GM12874 (cell line): ENCODE measurements around the gene CPM.
A peak's percentile ranks its signal among the peaks of the same experiment; 100 is the strongest.

ENCODE experiments used
- CTCF ChIP-seq: IDR thresholded peaks from 2 replicates; pipeline ENCODE4 v1.5.1; 2011; ENCODE audit warnings: low read depth, mild to moderate bottlenecking, control low read depth, low read length, moderate library complexity; ENCODE audit not compliant: insufficient read depth

The CPM gene

DNA sequence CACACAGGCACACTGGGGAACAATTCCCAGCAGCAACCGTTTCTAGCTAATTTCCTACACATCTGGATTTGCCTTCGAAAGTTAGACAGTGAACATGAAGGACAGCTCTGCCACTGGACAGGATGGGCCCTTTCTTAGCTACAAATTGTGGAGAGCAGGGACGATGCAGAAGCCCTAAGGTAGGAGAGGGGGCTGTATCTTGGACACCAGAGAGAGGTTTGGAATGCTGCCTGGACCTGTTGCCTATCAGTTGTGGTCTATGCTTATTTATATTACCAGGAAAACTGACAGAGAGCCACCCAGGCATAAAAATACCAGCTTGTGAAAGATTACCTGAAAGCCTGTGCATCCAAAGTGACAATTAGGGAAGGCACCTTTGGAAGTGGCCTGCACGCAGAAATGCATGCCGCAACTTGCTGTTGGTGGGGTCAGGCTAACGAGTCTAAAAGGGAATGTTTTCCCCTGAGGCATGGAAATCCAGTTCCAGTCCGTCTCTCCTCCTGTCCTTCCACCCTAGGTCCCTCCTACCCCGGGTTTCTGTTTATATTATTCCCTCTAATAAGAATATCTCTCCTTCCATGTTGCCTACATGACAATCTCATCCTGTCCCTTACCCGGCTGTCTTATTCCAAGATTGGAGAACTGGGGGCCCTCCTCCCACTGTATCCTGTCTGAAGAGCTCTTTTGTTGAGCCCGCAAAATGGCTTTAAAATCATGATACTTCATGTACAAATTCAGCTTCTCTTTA, 64.8 kb downstream of the CPM start:
- TF ChIP-seq CTCF = no peak

DNA sequence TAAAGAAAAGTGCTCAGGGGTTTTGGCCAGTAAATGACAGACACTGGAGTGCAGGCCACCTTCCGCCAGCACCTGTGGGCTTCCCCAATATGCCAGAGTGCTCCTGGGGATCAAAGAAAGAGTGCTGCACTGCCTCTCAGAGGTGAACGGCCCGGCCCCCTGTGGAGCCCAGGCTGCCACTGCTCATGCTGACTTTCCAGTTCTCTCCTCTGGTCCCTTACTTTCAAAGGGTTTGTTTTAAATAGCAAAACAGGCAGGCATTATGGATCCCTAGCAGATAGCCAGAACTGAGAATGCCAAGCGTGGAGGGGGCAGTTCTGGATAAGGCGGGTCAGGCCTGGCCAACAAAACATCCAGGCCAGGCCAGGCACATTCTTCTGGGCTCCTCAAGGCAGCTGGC, 65.4 kb downstream of the CPM start:
- no peak for TF ChIP-seq CTCF

DNA sequence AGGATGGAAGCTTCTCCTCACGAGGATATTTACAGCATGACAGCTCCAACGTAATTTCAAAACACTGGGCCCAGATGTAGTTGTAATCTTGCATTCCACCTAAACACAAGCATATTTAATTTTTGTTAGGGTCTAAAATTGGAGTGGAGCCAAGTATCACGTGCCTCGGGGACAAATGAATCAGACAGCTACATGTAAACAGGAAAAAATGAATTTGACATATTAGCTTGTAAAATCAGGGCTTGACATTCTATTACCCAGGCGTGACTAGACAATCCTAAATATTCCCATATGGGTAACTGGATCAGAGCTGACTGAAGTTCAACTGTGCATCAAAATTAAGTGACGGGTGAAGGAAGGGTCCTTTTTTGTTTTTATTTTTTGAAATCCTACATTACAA, 66.0 kb downstream of the CPM start:
- no peak for TF ChIP-seq CTCF

DNA sequence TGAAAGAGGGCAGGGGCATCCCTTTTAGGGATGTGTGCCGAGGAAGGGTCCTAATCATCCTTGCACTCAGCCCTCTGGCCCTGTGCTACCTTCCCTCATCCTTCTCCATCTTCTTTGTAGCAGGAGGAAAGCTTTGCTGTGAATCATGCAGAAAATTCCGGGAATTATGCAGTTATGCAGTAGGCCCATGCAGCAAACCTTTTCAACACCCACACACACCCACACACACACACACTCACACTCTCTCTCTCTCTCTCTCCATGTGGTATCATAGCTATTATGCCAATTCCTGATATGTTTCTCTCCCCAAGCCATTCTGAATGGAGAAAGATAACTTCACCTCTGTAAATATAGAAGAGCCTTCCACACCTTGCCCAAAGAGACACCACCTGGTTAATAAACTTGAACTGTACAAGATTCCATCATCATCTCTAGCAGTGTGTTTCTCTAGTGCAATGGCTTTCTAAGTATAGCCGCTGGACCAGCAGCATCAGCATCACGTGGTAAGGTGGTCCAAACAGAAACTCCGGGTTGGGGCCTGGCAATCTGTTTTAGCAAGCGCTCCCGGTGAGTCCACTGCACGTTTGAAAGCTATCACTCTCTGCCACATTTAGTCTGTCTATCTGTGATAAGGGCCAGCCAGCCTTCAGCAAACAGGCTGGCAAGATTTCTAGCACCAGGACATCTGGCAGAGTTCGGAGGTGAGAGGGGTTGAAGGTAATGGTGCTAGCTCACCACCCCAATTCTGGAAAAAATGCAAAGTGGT, 67.4 kb downstream of the CPM start:
- TF ChIP-seq CTCF = no peak

DNA sequence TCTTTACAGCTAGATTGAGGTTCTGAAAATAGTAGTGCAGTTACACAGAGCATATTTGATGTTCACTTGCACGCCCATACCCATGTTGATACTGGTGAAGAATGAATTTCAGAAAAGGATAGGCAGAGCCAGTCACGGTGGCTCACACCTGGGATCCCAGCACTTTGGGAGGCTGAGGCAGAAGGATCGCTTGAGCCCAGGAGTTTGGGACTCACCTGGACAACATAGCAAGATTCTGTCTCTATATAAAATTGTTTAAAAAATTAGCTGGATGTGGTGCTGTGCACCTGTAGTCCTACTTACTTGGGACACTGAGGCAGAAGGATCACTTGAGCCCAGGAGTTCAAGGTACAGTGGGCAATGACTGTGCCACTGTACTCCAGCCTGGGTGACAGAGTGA, 68.4 kb downstream of the CPM start:
- no peak for TF ChIP-seq CTCF

GRCh38 chr12:68863886-68864454, 69.0 kb downstream of the CPM start:
- TF ChIP-seq CTCF = peak; percentile 44; the same call in 1 of the 2 replicates

DNA sequence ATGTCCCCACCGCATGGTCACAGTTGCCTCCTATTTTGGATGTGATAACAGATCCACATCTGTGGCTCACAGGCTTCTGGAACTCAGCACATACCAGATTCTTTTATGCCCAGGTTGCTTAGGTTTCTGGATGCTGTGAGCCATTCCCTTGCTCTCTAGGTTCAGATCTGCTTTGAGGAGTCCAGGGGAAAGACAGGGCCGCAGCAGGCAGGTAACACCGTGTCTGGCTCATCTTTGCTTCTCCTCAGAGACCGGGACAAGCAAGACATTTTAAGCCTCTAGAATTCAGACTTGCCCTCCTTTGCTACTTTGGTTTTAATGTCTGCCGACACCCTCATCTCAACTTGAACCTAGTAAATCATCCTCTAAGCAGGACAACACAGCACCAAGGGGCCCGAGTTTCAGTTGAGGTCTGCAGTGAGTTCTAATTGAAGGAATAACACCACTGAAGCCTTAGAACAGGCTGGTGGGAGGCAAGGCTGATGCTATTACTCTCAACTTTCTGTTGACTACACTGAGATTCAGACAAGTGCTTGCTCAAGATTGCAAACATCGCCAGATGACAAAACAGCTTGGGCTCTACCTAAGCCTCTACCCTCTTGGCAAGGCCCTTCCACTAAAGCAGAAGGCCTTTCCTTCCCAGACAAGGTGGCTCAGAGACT, 69.7 kb downstream of the CPM start:
- no peak for TF ChIP-seq CTCF
